Activated CD4-positive, alpha-beta T cell treated with anti-CD3 and anti-CD28 coated beads for 36 hours (primary cell): ENCODE measurements around the gene OBSCN. TPM values are rescaled to one million over a fixed set of nuclear protein-coding genes. Genes with fewer than 3 reads are reported as not detected.

ENCODE experiments used
- ATAC-seq: fragments of 200-7000 bp; cut with Tn5 transposase; one replicate; pipeline ENCODE4 v1.10.0; 2021; ENCODE audit warnings: mild to moderate bottlenecking, moderate library complexity
- CTCF ChIA-PET: fragments of 350-600 bp; sonication (Branson Sonifier 250); formaldehyde crosslinking; loops from one replicate; lab custom pipeline; 2021; ENCODE audit warnings: antibody characterized with exemption; lab: Charles Lee
- POLR2A ChIA-PET: fragments of 350-600 bp; sonication (Branson Sonifier 250); formaldehyde crosslinking; loops from one replicate; lab custom pipeline; 2021; ENCODE audit warnings: antibody characterized with exemption, inconsistent platforms; lab: Charles Lee
- DNase-seq: peaks from one replicate; pipeline ENCODE4 v3.0.0-alpha.2; 2020
- H3K27ac Mint-ChIP-seq: one replicate; pipeline ENCODE4 v1.8.0; 2021; ENCODE audit warnings: mixed read lengths
- H3K27me3 Mint-ChIP-seq: one replicate; pipeline ENCODE4 v1.8.0; 2021; ENCODE audit warnings: mixed read lengths
- H3K36me3 Mint-ChIP-seq: one replicate; pipeline ENCODE4 v1.8.0; 2021; ENCODE audit warnings: low read depth, mixed read lengths
- H3K4me1 Mint-ChIP-seq: one replicate; pipeline ENCODE4 v1.8.0; 2021; ENCODE audit warnings: mixed read lengths
- H3K4me3 Mint-ChIP-seq: one replicate; pipeline ENCODE4 v1.8.0; 2021; ENCODE audit warnings: mild to moderate bottlenecking, moderate library complexity, mixed read lengths
- H3K9me3 Mint-ChIP-seq: one replicate; pipeline ENCODE4 v1.8.0; 2021; ENCODE audit warnings: low read depth, mixed read lengths
- intact Hi-C, 2 experiments: fragments of 100-400 bp; cut with DNase I in 1 of 2; cut with micrococcal nuclease in 1 of 2; formaldehyde crosslinking; loops; one replicate each; pipeline versions ENCODE4 v1.14.2 to v1.15.1; 2022 to 2024; cut with DNase I, micrococcal nuclease
- total RNA-seq, 2 experiments: library from RNA; stranded (reverse); gene quantifications; one replicate each; pipeline ENCODE4 v1.2.3, GENCODE V29; 2021

OBSCN gene
- total RNA-seq, 2 experiments from 2014 or later = 20.0 to 20.5 TPM

- no peak overlapping the region for H3K4me3 Mint-ChIP-seq
- peaks cover 4% of the 10 kb centered on the region for H3K9me3 Mint-ChIP-seq
- POLR2A ChIA-PET = no interaction called here
- CTCF ChIA-PET = interaction anchor here (0.7 kb wide), 1 partner anchor 75 kb away, joined by 3 read pairs; no protein-coding TSS in a partner anchor
- no peak overlapping the region for H3K27ac Mint-ChIP-seq
- ATAC-seq (no peak), DNase-seq (no peak)
- H3K4me1 Mint-ChIP-seq = no peaks in the 10 kb centered on the region
- H3K36me3 Mint-ChIP-seq = peaks cover 10% of the 10 kb centered on the region
- intact Hi-C loops = no loop called here
- no peaks in the 10 kb centered on the region for H3K27me3 Mint-ChIP-seq
Observed at GRCh38 chr1:228311091-228311490, 103.2 kb downstream of the OBSCN start.

- Mint-ChIP-seq H3K27me3 (no peaks in the 10 kb centered on the region), H3K27ac (no peak overlapping the region), H3K9me3 (peaks cover 4% of the 10 kb centered on the region), H3K4me3 (no peak overlapping the region), H3K36me3 (peaks cover 10% of the 10 kb centered on the region), H3K4me1 (no peaks in the 10 kb centered on the region)
- ATAC-seq (no peak), DNase-seq (no peak)
- intact Hi-C loops = no loop called here
- ChIA-PET POLR2A (no interaction called here), CTCF (interaction anchor here (0.6 kb wide), 1 partner anchor 106 kb away, joined by 3 read pairs; no protein-coding TSS in a partner anchor)
Observed at GRCh38 chr1:228312136-228312764, 104.4 kb downstream of the OBSCN start.

DNA sequence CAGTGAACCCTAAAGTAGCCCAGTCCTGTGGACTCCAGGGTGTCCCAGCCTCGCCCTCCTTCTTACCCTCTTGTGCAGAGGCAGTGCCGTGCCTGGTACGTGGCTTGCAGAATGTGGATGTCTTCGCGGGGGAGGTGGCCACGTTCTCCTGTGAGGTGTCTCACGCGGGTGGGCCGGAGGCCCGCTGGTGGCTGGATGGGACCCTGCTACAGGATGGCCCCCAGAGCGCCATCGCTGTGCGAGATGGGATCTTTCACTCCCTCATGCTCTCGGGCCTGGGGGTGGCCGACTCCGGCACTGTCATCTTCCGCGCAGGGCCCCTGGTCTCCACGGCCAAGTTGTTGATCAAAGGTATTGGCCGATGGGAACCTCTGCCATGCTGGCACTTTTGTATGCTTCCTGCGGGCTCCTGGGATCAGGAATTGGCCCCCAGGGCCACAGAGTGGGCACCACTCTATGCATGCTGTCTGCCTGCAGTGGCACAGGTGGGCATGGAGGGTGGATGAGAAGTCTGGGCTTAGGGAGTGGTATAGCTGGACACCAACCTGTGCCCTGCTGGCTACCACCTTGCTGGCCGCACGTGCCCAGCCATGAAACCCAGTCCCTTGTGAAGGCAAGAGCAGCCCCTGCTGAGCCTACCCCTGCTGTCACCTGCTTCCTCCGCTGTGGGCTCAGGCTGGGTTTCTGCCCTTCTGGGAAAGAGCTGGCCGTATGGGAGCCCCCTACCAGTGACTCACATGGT lies 105.9 kb downstream of the OBSCN start:
- no peak for DNase-seq
- no peak overlapping the region for H3K4me3 Mint-ChIP-seq
- ATAC-seq = no peak
- POLR2A ChIA-PET = no interaction called here
- H3K27me3 Mint-ChIP-seq = no peaks in the 10 kb centered on the region
- peaks cover 10% of the 10 kb centered on the region for H3K36me3 Mint-ChIP-seq
- intact Hi-C loops = no loop called here
- H3K9me3 Mint-ChIP-seq = peaks cover 4% of the 10 kb centered on the region
- CTCF ChIA-PET = no interaction called here
- H3K27ac Mint-ChIP-seq = no peak overlapping the region
- H3K4me1 Mint-ChIP-seq = no peaks in the 10 kb centered on the region

DNA sequence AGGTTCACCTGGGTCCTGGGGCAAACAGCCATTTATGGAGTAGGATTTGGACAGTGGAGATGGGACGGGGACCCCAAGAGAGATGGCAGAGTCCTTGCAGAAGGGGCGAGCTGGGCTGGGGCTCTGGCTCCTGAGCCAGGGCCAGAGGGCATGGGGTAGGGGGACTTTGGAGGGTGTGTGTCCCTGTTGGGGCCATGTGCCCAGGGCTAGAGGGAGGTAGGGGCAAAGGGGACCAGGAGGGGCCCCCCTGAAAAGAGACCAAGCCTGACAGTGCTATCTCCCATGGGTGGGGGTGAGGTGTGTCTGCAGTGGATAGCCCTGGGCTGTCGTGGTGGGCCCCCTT lies 106.4 kb downstream of the OBSCN start:
- Mint-ChIP-seq H3K4me1 (no peaks in the 10 kb centered on the region), H3K27me3 (no peaks in the 10 kb centered on the region), H3K27ac (no peak overlapping the region), H3K36me3 (peaks cover 10% of the 10 kb centered on the region), H3K9me3 (peaks cover 4% of the 10 kb centered on the region), H3K4me3 (no peak overlapping the region)
- ChIA-PET POLR2A (no interaction called here), CTCF (no interaction called here)
- ATAC-seq (no peak), DNase-seq (no peak)
- intact Hi-C loops = no loop called here

DNA sequence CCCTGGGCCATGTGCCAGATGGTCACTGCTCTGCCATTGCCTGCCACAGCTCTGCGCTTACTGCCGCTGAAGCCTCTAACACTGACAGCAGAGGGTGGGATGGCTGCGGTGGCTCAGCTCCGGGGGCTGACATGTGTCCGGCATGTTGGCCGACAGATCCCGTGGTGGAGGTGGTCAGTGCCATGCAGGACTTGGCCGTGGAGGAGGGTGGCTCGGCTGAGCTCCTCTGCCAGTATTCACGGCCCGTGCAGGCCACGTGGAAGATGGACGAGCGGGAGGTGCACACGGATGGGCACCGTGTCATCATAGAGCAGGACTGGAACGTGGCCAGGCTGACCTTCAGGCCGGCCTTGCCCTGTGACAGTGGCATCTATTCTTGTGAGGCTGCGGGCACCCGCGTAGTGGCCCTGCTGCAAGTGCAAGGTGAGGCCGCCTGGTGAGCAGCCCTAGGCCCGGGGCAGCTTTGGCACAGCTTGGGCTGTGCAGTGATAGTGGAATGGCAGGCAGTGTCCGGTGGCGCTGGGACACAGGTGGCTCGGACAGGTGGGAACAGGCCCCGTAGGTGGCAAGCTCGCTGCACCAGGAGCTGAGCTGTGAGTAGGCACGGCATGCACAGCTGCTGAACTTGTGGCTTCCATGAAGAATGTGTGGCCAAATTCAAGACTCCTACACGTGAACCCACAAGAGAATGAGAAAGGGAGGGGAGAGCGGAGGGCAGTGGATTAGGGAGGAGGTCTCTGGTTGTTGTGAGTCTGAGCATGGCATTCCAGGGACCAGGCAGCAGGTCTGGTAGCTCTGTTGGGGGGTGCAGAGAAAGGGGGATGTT lies 107.0 kb downstream of the OBSCN start:
- Mint-ChIP-seq H3K4me3 (no peak overlapping the region), H3K27ac (no peak overlapping the region), H3K4me1 (no peaks in the 10 kb centered on the region), H3K27me3 (no peaks in the 10 kb centered on the region), H3K9me3 (peaks cover 4% of the 10 kb centered on the region), H3K36me3 (peaks cover 10% of the 10 kb centered on the region)
- no peak for DNase-seq
- intact Hi-C loops = no loop called here
- ChIA-PET CTCF (no interaction called here), POLR2A (no interaction called here)
- no peak for ATAC-seq

DNA sequence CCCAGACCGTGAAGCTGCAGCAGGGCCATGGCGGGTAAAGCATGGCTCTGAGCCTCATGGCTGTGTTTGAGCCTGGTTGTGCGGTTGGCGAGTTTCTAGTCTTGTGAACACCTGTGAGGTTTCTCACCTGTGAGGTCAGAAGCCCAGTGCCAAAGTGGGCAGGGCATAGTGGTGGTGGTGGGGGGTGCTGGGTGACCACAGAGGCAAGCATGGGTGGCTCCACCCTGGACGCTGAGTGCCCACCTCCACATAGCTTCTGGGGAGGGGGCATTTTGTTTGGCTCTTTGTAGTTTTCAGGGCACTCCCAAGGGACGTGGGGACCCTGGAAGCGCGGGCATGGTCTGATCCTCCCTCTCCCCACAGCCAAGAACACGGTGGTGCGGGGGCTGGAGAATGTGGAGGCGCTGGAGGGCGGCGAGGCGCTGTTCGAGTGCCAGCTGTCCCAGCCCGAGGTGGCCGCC lies 107.7 kb downstream of the OBSCN start:
- ATAC-seq (no peak), DNase-seq (no peak)
- H3K4me3 Mint-ChIP-seq = no peak overlapping the region
- no peaks in the 10 kb centered on the region for H3K4me1 Mint-ChIP-seq
- H3K36me3 Mint-ChIP-seq = peaks cover 10% of the 10 kb centered on the region
- no peak overlapping the region for H3K27ac Mint-ChIP-seq
- H3K9me3 Mint-ChIP-seq = peaks cover 4% of the 10 kb centered on the region
- intact Hi-C loops = no loop called here
- ChIA-PET POLR2A (no interaction called here), CTCF (no interaction called here)
- no peaks in the 10 kb centered on the region for H3K27me3 Mint-ChIP-seq

DNA sequence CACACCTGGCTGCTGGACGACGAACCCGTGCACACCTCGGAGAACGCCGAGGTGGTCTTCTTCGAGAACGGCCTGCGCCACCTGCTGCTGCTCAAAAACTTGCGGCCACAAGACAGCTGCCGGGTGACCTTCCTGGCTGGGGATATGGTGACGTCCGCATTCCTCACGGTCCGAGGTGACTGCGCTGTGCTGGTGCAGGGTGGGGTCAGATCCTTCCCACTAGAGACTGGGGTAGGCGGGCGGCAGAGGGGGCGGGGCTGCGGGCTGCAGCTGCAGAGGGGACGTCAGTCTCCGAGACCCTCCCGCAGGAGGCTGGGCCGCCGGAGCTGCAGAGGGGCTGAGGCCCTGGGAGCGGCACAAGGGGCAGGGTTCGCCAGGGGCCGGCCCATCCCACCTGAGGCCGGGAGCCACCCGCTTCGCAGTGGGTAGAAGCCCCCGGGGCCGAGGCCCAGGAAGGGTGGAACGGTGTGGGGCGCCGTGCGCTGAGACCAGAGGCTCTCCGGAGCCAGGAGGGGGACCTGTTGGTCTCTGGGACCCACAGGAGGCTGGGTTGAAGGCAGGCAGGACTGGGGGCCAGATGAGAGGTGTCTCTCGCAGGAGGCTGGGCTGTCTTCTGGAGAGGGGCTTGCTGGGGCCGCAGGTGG lies 108.2 kb downstream of the OBSCN start:
- Mint-ChIP-seq H3K36me3 (peaks cover 10% of the 10 kb centered on the region), H3K27me3 (no peaks in the 10 kb centered on the region), H3K4me3 (no peak overlapping the region), H3K4me1 (no peaks in the 10 kb centered on the region), H3K27ac (no peak overlapping the region), H3K9me3 (peaks cover 4% of the 10 kb centered on the region)
- ATAC-seq = no peak
- ChIA-PET POLR2A (no interaction called here), CTCF (no interaction called here)
- DNase-seq = no peak
- intact Hi-C loops = no loop called here

DNA sequence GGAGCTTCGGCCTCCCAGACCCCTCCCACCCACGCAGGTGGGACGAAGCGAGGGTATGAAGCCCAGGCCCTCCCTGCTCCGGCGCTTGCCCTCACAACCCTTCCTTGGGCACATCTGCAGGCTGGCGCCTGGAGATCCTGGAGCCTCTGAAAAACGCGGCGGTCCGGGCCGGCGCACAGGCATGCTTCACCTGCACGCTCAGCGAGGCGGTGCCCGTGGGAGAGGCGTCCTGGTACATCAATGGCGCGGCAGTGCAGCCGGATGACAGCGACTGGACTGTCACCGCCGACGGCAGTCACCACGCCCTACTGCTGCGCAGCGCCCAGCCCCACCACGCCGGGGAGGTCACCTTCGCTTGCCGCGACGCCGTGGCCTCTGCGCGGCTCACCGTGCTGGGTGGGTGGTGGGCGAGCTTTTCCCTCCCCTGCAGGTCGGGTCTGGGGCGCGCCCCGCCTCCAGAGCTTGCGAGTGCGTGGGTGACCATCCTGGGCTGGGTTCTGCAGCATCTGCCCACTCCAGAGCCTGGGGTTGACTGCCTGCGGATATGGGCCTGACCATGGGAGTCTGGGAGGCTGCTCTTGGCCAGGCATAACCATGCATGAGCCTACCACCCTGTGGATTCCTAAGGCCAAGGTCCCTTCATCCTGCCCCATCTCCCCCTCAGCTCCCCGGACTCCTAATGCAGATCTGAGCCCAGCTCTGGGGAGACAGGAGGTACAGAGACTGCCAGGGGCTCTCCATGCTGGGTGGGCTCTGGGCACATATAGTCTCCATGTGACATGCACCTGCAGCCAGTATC lies 108.9 kb downstream of the OBSCN start:
- CTCF ChIA-PET = no interaction called here
- intact Hi-C loops = no loop called here
- DNase-seq (no peak), ATAC-seq (no peak)
- Mint-ChIP-seq H3K4me1 (no peaks in the 10 kb centered on the region), H3K36me3 (peaks cover 10% of the 10 kb centered on the region), H3K27ac (no peak overlapping the region), H3K9me3 (peaks cover 4% of the 10 kb centered on the region), H3K27me3 (no peaks in the 10 kb centered on the region), H3K4me3 (no peak overlapping the region)
- POLR2A ChIA-PET = no interaction called here

DNA sequence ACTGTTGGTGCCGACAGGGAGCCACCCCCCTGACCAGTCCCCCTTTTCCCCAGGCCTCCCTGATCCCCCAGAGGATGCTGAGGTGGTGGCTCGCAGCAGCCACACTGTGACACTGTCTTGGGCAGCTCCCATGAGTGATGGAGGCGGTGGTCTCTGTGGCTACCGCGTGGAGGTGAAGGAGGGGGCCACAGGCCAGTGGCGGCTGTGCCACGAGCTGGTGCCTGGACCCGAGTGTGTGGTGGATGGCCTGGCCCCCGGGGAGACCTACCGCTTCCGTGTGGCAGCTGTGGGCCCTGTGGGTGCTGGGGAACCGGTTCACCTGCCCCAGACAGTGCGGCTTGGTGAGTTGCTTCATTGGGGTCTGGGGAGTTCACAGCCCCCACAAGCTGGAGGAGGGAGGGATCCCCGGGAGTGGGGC lies 109.6 kb downstream of the OBSCN start:
- CTCF ChIA-PET = no interaction called here
- H3K36me3 Mint-ChIP-seq = peaks cover 7% of the 10 kb centered on the region
- H3K27me3 Mint-ChIP-seq = no peaks in the 10 kb centered on the region
- POLR2A ChIA-PET = no interaction called here
- no peak overlapping the region for H3K4me3 Mint-ChIP-seq
- ATAC-seq (no peak), DNase-seq (no peak)
- H3K9me3 Mint-ChIP-seq = peaks cover 4% of the 10 kb centered on the region
- H3K4me1 Mint-ChIP-seq = no peaks in the 10 kb centered on the region
- H3K27ac Mint-ChIP-seq = no peak overlapping the region
- intact Hi-C loops = no loop called here

- DNase-seq (no peak), ATAC-seq (no peak)
- Mint-ChIP-seq H3K36me3 (peaks cover under 1% of the 10 kb centered on the region), H3K4me3 (no peak overlapping the region), H3K27ac (no peak overlapping the region), H3K9me3 (no peaks in the 10 kb centered on the region), H3K4me1 (no peaks in the 10 kb centered on the region), H3K27me3 (no peaks in the 10 kb centered on the region)
- intact Hi-C loops = no loop called here
- CTCF ChIA-PET = no interaction called here
- POLR2A ChIA-PET = no interaction called here
Observed at GRCh38 chr1:228317891-228318810, 110.3 kb downstream of the OBSCN start.
